SU-DHL-6 (cell line): ENCODE data around the gene IFNA10.
"Not testable (repeated sequence)": the region's sequence is repeated elsewhere in the genome, so short reads cannot be mapped to it uniquely, and the experiment has no call there.

Experiments used
- CTCF ChIP-seq: fragments of 200-600 bp; sonication (generic); IDR thresholded peaks from one replicate; pipeline ENCODE4 v1.5.1; 2017; ENCODE audit warnings: antibody characterized with exemption, mild to moderate bottlenecking, low read length, moderate library complexity; ENCODE audit not compliant: insufficient read depth, poor library complexity, severe bottlenecking
- EZH2phosphoT487 ChIP-seq: fragments of 200-600 bp; sonication (generic), shearing (Covaris generic); conservative IDR thresholded peaks from 2 replicates; pipeline ENCODE4 v1.6.1; 2018; ENCODE audit warnings: mild to moderate bottlenecking, antibody characterized with exemption, low read length, moderate library complexity, mixed read lengths

GRCh38 chr9:21212160-21212559 lies 5.2 kb upstream of the IFNA10 start:
- not testable (repeated sequence) for TF ChIP-seq CTCF, EZH2phosphoT487
